C4-2B (cell line): ENCODE data around the gene ZDHHC9.

Source experiments
- ZFX ChIP-seq: fragments of 450-650 bp; IDR thresholded peaks from 2 replicates; pipeline ENCODE4 v1.6.1; 2017
- TF ChIP-seq, protein P1 (sequence below): fragments of 450-650 bp; conservative IDR thresholded peaks from 2 replicates; pipeline ENCODE4 v1.5.1; 2017; ENCODE audit warnings: mild to moderate bottlenecking

- TF ChIP-seq, protein P1, sequence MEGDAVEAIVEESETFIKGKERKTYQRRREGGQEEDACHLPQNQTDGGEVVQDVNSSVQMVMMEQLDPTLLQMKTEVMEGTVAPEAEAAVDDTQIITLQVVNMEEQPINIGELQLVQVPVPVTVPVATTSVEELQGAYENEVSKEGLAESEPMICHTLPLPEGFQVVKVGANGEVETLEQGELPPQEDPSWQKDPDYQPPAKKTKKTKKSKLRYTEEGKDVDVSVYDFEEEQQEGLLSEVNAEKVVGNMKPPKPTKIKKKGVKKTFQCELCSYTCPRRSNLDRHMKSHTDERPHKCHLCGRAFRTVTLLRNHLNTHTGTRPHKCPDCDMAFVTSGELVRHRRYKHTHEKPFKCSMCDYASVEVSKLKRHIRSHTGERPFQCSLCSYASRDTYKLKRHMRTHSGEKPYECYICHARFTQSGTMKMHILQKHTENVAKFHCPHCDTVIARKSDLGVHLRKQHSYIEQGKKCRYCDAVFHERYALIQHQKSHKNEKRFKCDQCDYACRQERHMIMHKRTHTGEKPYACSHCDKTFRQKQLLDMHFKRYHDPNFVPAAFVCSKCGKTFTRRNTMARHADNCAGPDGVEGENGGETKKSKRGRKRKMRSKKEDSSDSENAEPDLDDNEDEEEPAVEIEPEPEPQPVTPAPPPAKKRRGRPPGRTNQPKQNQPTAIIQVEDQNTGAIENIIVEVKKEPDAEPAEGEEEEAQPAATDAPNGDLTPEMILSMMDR: no peak
- TF ChIP-seq ZFX: no peak
These were observed 51.6 kb downstream of the ZDHHC9 start for GRCh38 chrX:129791961-129792570.
